Nephron progenitor cell (in vitro differentiated cells): Measurements from ENCODE around the gene LRRC42.

Experiments used
- DNase-seq: peaks from one replicate; pipeline ENCODE4 v3.0.0; 2021
- H3K27ac Mint-ChIP-seq: 2 replicates; pipeline ENCODE4 v1.8.0; 2021; ENCODE audit warnings: mild to moderate bottlenecking, moderate library complexity, mixed read lengths
- H3K27me3 Mint-ChIP-seq: 2 replicates; pipeline ENCODE4 v1.8.0; 2021; ENCODE audit warnings: mild to moderate bottlenecking, low read depth, mixed read lengths; ENCODE audit not compliant: poor library complexity
- H3K36me3 Mint-ChIP-seq: 2 replicates; pipeline ENCODE4 v1.8.0; 2021; ENCODE audit warnings: low read depth, mixed read lengths
- H3K4me1 Mint-ChIP-seq: 2 replicates; pipeline ENCODE4 v1.8.0; 2021; ENCODE audit warnings: mixed read lengths
- H3K4me3 Mint-ChIP-seq: 2 replicates; pipeline ENCODE4 v1.8.0; 2021; ENCODE audit warnings: mild to moderate bottlenecking, moderate library complexity, mixed read lengths
- H3K9me3 Mint-ChIP-seq: 2 replicates; pipeline ENCODE4 v1.8.0; 2021; ENCODE audit warnings: mild to moderate bottlenecking, moderate library complexity, mixed read lengths
- TF ChIP-seq, protein P1 (sequence below): fragments of 200-600 bp; sonication (generic); IDR thresholded peaks from 2 replicates; pipeline ENCODE4 v1.5.0; 2021; ENCODE audit warnings: antibody characterized with exemption

Gene LRRC42

DNA sequence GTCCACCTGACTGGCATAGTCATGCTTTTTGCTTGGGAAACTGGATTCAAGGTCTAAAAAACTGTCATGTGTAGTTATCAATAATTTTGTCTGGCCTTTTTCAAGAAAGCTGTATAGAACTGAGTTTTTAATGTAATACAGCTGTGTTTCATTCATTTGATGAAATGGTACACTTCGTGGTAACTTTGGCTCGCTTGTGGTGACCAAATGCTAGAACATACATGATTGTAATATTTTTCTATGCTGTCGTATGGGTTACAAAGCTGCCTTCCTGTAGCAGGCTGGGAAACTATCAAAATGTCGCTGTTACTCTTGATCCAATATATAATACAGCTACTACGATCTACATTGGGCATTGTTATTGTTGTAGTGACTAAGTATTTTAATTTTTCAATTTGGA lies 2.1 kb downstream of the LRRC42 start:
- TF ChIP-seq, protein P1, sequence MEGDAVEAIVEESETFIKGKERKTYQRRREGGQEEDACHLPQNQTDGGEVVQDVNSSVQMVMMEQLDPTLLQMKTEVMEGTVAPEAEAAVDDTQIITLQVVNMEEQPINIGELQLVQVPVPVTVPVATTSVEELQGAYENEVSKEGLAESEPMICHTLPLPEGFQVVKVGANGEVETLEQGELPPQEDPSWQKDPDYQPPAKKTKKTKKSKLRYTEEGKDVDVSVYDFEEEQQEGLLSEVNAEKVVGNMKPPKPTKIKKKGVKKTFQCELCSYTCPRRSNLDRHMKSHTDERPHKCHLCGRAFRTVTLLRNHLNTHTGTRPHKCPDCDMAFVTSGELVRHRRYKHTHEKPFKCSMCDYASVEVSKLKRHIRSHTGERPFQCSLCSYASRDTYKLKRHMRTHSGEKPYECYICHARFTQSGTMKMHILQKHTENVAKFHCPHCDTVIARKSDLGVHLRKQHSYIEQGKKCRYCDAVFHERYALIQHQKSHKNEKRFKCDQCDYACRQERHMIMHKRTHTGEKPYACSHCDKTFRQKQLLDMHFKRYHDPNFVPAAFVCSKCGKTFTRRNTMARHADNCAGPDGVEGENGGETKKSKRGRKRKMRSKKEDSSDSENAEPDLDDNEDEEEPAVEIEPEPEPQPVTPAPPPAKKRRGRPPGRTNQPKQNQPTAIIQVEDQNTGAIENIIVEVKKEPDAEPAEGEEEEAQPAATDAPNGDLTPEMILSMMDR, result no peak
- H3K27ac Mint-ChIP-seq, result peak overlapping the region; percentile 33
- H3K9me3 Mint-ChIP-seq, result no peaks in the 10 kb centered on the region
- H3K36me3 Mint-ChIP-seq, result peaks cover 22% of the 10 kb centered on the region
- DNase-seq, result no peak
- peaks cover 67% of the 10 kb centered on the region for H3K4me1 Mint-ChIP-seq
- H3K4me3 Mint-ChIP-seq, result peak overlapping the region; percentile 94
- no peaks in the 10 kb centered on the region for H3K27me3 Mint-ChIP-seq

- H3K4me1 Mint-ChIP-seq, result peaks cover 59% of the 10 kb centered on the region
- no peaks in the 10 kb centered on the region for H3K9me3 Mint-ChIP-seq
- no peak overlapping the region for H3K27ac Mint-ChIP-seq
- TF ChIP-seq, protein P1, result peak; percentile 59
- peaks cover 25% of the 10 kb centered on the region for H3K36me3 Mint-ChIP-seq
- peak; percentile 41 for DNase-seq
- H3K27me3 Mint-ChIP-seq, result no peaks in the 10 kb centered on the region
- H3K4me3 Mint-ChIP-seq, result no peak overlapping the region
Observed at GRCh38 chr1:53949023-53949990, 3.2 kb downstream of the LRRC42 start.

DNA sequence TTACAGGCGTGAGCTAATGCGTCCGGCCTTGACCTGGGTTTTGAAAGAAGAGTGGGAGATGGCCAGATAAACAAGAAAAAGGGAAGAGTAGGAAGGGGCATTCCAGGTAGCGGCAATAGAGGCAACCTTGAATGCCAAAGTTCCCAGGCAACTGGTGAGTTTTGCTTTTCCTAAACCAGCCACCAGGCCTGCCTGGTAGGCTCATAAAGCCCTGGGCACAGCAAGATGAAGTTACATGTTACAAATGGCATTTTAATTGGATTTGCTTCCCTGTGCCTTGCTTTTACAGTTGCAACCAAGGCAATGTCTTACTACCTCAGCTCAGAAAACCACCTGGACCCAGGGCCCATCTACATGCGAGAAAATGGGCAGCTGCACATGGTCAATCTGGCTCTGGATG lies 5.5 kb downstream of the LRRC42 start:
- Mint-ChIP-seq H3K4me1 (peaks cover 51% of the 10 kb centered on the region), H3K27ac (peak overlapping the region; percentile 9), H3K27me3 (no peaks in the 10 kb centered on the region), H3K4me3 (no peak overlapping the region), H3K9me3 (no peaks in the 10 kb centered on the region), H3K36me3 (peaks cover 27% of the 10 kb centered on the region)
- no peak for DNase-seq
- TF ChIP-seq, protein P1, result no peak

DNA sequence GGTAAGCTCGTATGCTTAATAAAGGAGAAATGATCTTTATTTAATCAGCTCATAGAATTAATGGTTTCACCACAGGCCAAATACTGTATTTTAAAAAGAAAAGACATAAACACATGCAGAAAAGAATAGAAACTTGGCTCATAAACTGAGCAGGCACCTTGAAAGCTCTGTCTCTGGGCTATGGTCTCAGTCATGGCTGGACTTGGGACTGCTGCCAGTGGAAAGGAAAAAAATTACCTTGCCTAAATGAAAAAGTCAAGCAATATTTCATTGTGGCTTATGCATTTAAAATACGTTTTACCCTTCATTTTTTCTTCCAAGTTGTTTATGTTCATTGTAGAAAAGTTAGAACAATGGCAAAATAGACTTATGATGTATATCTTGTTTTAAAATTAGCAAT lies 8.0 kb downstream of the LRRC42 start:
- no peak for DNase-seq
- peaks cover 35% of the 10 kb centered on the region for H3K4me1 Mint-ChIP-seq
- H3K27me3 Mint-ChIP-seq, result no peaks in the 10 kb centered on the region
- H3K9me3 Mint-ChIP-seq, result no peaks in the 10 kb centered on the region
- peaks cover 37% of the 10 kb centered on the region for H3K36me3 Mint-ChIP-seq
- TF ChIP-seq, protein P1, result no peak
- no peak overlapping the region for H3K27ac Mint-ChIP-seq
- H3K4me3 Mint-ChIP-seq, result no peak overlapping the region

DNA sequence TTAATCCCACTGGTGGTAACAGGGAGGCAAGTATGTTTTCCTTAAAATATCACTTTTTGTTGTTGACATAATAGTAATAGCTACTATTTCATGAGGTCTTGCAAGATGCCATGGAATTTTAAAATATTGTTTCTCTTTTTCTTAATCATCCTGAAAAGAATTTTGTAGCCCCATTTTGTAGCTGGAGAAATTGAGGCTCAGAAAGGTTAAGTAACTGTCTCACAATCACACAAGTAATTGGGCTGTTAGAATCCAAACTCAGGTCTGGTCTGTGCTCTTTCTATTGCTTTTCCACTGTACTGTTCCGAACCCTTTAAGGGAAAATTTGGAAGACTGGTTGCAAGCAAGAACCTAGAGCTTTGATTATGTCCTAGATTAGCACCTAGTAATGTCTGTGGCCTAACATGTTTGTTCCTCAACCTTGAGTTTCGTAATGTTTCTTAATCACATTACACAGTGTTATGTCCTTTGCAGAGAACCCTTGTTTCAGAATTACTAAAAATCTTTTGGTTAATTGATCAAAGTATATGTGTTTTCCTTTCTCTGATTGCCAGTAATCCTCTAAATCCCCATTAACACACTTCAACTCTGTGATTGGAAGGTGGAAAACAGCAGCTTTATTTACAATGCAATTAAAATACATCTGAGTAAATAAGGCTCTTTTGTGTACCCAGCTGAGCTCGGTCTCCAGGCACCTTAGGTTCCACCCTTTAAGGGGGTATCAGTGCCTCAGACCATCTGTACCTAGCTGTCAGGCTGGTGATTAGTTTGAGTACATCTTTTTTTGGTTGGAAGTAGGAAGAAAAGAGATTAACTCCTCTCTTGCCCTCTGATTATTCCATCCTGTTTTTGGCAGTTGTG lies 10.4 kb downstream of the LRRC42 start:
- Mint-ChIP-seq H3K36me3 (peaks cover 54% of the 10 kb centered on the region), H3K27me3 (no peaks in the 10 kb centered on the region), H3K4me3 (no peak overlapping the region), H3K4me1 (peaks cover 15% of the 10 kb centered on the region), H3K27ac (peak overlapping the region; percentile 64), H3K9me3 (no peaks in the 10 kb centered on the region)
- DNase-seq, result no peak
- TF ChIP-seq, protein P1, result no peak
